GM23338 (cell line): ENCODE results near the gene KLF1. TPM values are rescaled to one million over a fixed set of nuclear protein-coding genes. Genes with fewer than 3 reads are reported as not detected.

Source experiments
- ATAC-seq: fragments of 200-7000 bp; cut with Tn5 transposase; 3 replicates; pipeline ENCODE4 v1.9.1; 2020
- DNase-seq: peaks from one replicate; pipeline ENCODE4 v3.0.0-alpha.2; 2015; ENCODE audit warnings: low spot score
- H2AFZ ChIP-seq: fragments of 200-600 bp; sonication (generic); 2 replicates; pipeline ENCODE4 v1.8.0; 2016; ENCODE audit warnings: antibody characterized with exemption, mild to moderate bottlenecking, moderate library complexity
- H3F3A ChIP-seq: fragments of 200-600 bp; sonication (generic); replicated peaks from 2 replicates; pipeline ENCODE4 v1.8.0; 2017; ENCODE audit warnings: antibody characterized with exemption, mixed run types, low read depth
- H3K27ac ChIP-seq: fragments of 200-600 bp; sonication (generic); 2 replicates; pipeline ENCODE4 v1.6.1; 2016; ENCODE audit warnings: low read depth
- H3K27me3 ChIP-seq: fragments of 200-600 bp; sonication (generic); 2 replicates; pipeline ENCODE4 v1.8.0; 2016; ENCODE audit warnings: mild to moderate bottlenecking, mixed run types, moderate library complexity; ENCODE audit not compliant: insufficient read depth
- H3K36me3 ChIP-seq: fragments of 200-600 bp; sonication (generic); 2 replicates; pipeline ENCODE4 v1.8.0; 2016; ENCODE audit warnings: mild to moderate bottlenecking; ENCODE audit not compliant: insufficient read depth
- H3K4me1 ChIP-seq: fragments of 200-600 bp; sonication (generic); 2 replicates; pipeline ENCODE4 v1.8.0; 2016; ENCODE audit warnings: mild to moderate bottlenecking, moderate library complexity; ENCODE audit not compliant: insufficient read depth
- H3K4me2 ChIP-seq: fragments of 200-600 bp; sonication (generic); 2 replicates; pipeline ENCODE4 v1.7.1; 2017; ENCODE audit warnings: mixed run types
- H3K4me3 ChIP-seq: fragments of 200-600 bp; sonication (generic); 2 replicates; pipeline ENCODE4 v1.6.1; 2016; ENCODE audit warnings: mixed run types
- H3K79me2 ChIP-seq: fragments of 200-600 bp; sonication (generic); replicated peaks from 2 replicates; pipeline ENCODE4 v1.8.0; 2017; ENCODE audit warnings: mild to moderate bottlenecking; ENCODE audit not compliant: insufficient read depth
- H3K9me2 ChIP-seq: fragments of 200-600 bp; sonication (generic); 2 replicates; pipeline ENCODE4 v1.8.0; 2017; ENCODE audit not compliant: insufficient read depth
- H4K20me1 ChIP-seq: fragments of 200-600 bp; sonication (generic); replicated peaks from 2 replicates; pipeline ENCODE4 v1.8.0; 2017; ENCODE audit warnings: mild to moderate bottlenecking; ENCODE audit not compliant: insufficient read depth
- H3K27ac Mint-ChIP-seq: 2 replicates; pipeline ENCODE4 v1.8.0; 2020; ENCODE audit warnings: inconsistent platforms, mild to moderate bottlenecking, moderate library complexity, mixed read lengths
- H3K27me3 Mint-ChIP-seq: 3 replicates; pipeline ENCODE4 v1.8.0; 2022; ENCODE audit warnings: low read depth, mild to moderate bottlenecking, moderate library complexity, mixed read lengths, inconsistent platforms; ENCODE audit not compliant: insufficient read depth, poor library complexity
- H3K36me3 Mint-ChIP-seq: 3 replicates; pipeline ENCODE4 v1.8.0; 2021; ENCODE audit warnings: low read depth, mild to moderate bottlenecking, inconsistent platforms, moderate library complexity, mixed read lengths
- H3K4me1 Mint-ChIP-seq: 3 replicates; pipeline ENCODE4 v1.8.0; 2020; ENCODE audit warnings: mild to moderate bottlenecking, inconsistent platforms, mixed read lengths
- H3K4me3 Mint-ChIP-seq: 3 replicates; pipeline ENCODE4 v1.8.0; 2021; ENCODE audit warnings: moderate library complexity, mild to moderate bottlenecking, inconsistent platforms, mixed read lengths
- H3K9me3 Mint-ChIP-seq: 3 replicates; pipeline ENCODE4 v1.8.0; 2020; ENCODE audit warnings: moderate library complexity, mild to moderate bottlenecking, inconsistent platforms, mixed read lengths
- CREB1 ChIP-seq: fragments of 250-450 bp; sonication (Bioruptor Pico); IDR thresholded peaks from 2 replicates; pipeline ENCODE4 v1.5.0; 2020; ENCODE audit warnings: low read depth, mild to moderate bottlenecking, moderate library complexity
- ETS1 ChIP-seq: IDR thresholded peaks from 2 replicates; pipeline ENCODE4 v1.6.1; 2016; ENCODE audit warnings: antibody characterized with exemption
- NANOG ChIP-seq: IDR thresholded peaks from 2 replicates; pipeline ENCODE4 v1.6.1; 2016; ENCODE audit warnings: antibody characterized with exemption, borderline replicate concordance
- POLR2AphosphoS5 ChIP-seq: IDR thresholded peaks from 2 replicates; pipeline ENCODE4 v1.6.1; 2016; ENCODE audit warnings: antibody characterized with exemption, low read depth
- REST ChIP-seq: IDR thresholded peaks from one replicate; pipeline ENCODE4 v1.6.1; 2018; ENCODE audit warnings: antibody characterized with exemption; ENCODE audit not compliant: unreplicated experiment
- STAT1 ChIP-seq: IDR thresholded peaks from one replicate; pipeline ENCODE4 v1.6.1; 2016; ENCODE audit warnings: antibody characterized with exemption; ENCODE audit not compliant: unreplicated experiment
- ZNF331 ChIP-seq: fragments of 250-450 bp; sonication (Bioruptor Pico); IDR thresholded peaks from 2 replicates; pipeline ENCODE4 v1.5.0; 2020; ENCODE audit warnings: low read depth, mild to moderate bottlenecking, moderate library complexity
- polyA plus RNA-seq: library from polyadenylated mRNA; unstranded; fragments of >200 nt; fragmentation: Nextera tagmentation; extraction: Ambion mirVana; gene quantifications from 2 replicates; pipeline ENCODE4 v1.2.1, GENCODE V29; 2016
- total RNA-seq: library from RNA; depleted of rRNA; stranded (reverse); fragments of >200 nt; shearing (Covaris generic); gene quantifications from 2 replicates; pipeline ENCODE4 v1.2.3, GENCODE V29; 2014

The KLF1 gene
- total and polyA plus RNA-seq, 2 experiments from 2014 or later: 0.74 to 1.1 TPM

- H3K27me3 Mint-ChIP-seq: peaks cover 20% of the 10 kb centered on the region
- DNase-seq: peak; percentile 99
- peak within 1 kb of the TSS; percentile 90 for H3K4me3 Mint-ChIP-seq
- H3K27ac ChIP-seq: peak within 1 kb of the TSS; percentile 79; the same call in 1 of the 2 replicates
- no peaks in the 10 kb centered on the region; the same call in 1 of the 2 replicates for H3K9me2 ChIP-seq
- H3K27me3 ChIP-seq: peaks cover 11% of the 10 kb centered on the region
- no peaks in the 10 kb centered on the region for H4K20me1 ChIP-seq
- H3K4me1 Mint-ChIP-seq: peaks cover 11% of the 10 kb centered on the region
- peaks cover 20% of the 10 kb centered on the region for H3K9me3 Mint-ChIP-seq
- ATAC-seq: peak; percentile 60
- H3K4me2 ChIP-seq: peak within 1 kb of the TSS; percentile 94
- H3K27ac Mint-ChIP-seq: peak within 1 kb of the TSS; percentile 95
- peaks cover 26% of the 10 kb centered on the region for H3F3A ChIP-seq
- peaks cover 26% of the 10 kb centered on the region for H3K36me3 Mint-ChIP-seq
- H3K4me3 ChIP-seq: peak within 1 kb of the TSS; percentile 91
- peak; percentile 87 for TF ChIP-seq POLR2AphosphoS5
- no peak for TF ChIP-seq REST
- peak; percentile 30; the same call in 1 of the 2 replicates for TF ChIP-seq ETS1
- no peak for TF ChIP-seq CREB1
- no peak for TF ChIP-seq STAT1
- H3K36me3 ChIP-seq: no peaks in the 10 kb centered on the region
- H3K4me1 ChIP-seq: peaks cover 3% of the 10 kb centered on the region; the same call in 1 of the 2 replicates
- no peaks in the 10 kb centered on the region for H3K79me2 ChIP-seq
- H2AFZ ChIP-seq: peak within 1 kb of the TSS; percentile 99
Measured at GRCh38 chr19:12881172-12881808, 5.7 kb downstream of the KLF1 start, which contains the start of gene DNASE2. DNASE2 (minus strand) TSS chr19:12881449; CDS start chr19:12881375, 74 bp downstream.

- H3K27me3 Mint-ChIP-seq: peaks cover 19% of the 10 kb centered on the region
- peaks cover 26% of the 10 kb centered on the region for H3K36me3 Mint-ChIP-seq
- H3K79me2 ChIP-seq: no peaks in the 10 kb centered on the region
- no peaks in the 10 kb centered on the region; the same call in 1 of the 2 replicates for H3K9me2 ChIP-seq
- H2AFZ ChIP-seq: peak overlapping the region; percentile 99
- peak overlapping the region; percentile 90 for H3K4me3 Mint-ChIP-seq
- H3K4me1 Mint-ChIP-seq: peaks cover 9% of the 10 kb centered on the region; the same call in 1 of the 3 replicates
- ATAC-seq (peak; percentile 19), DNase-seq (peak; percentile 57)
- peak overlapping the region; percentile 59; the same call in 1 of the 2 replicates for H3K27ac ChIP-seq
- peak overlapping the region; percentile 86 for H3K27ac Mint-ChIP-seq
- H3K4me3 ChIP-seq: peak overlapping the region; percentile 91
- H3K36me3 ChIP-seq: no peaks in the 10 kb centered on the region
- peaks cover 25% of the 10 kb centered on the region for H3F3A ChIP-seq
- peaks cover 3% of the 10 kb centered on the region; the same call in 1 of the 2 replicates for H3K4me1 ChIP-seq
- no peaks in the 10 kb centered on the region for H4K20me1 ChIP-seq
- peak overlapping the region; percentile 94 for H3K4me2 ChIP-seq
- peaks cover 19% of the 10 kb centered on the region for H3K9me3 Mint-ChIP-seq
- peaks cover 10% of the 10 kb centered on the region for H3K27me3 ChIP-seq
- no peak for TF ChIP-seq POLR2AphosphoS5
- TF ChIP-seq NANOG: no peak
- TF ChIP-seq ZNF331: no peak
- no peak for TF ChIP-seq REST
Measured at GRCh38 chr19:12880551-12881171, 6.3 kb downstream of the KLF1 start.
